ENCODE results near the gene KCNMA1.

DNA sequence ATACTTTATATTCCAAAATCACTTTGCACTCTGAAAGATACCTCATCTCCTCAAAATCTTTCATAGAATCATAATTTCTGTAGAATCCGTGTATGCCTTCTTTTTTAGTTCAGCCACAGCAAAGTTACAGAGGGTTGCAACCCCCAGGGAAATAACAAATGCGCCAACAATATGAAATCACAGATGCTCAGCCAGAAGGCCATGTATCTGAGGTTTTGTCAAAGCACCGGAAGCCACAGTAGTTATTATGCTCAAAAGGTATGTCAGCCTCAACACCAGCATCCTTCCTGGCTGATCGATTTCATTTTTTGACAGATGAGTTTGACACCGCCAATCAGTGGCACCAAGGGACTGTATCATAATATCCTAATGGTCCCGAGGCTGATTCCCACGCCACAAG lies 204.1 kb downstream of the KCNMA1 start:
- TF ChIP-seq, protein P1, sequence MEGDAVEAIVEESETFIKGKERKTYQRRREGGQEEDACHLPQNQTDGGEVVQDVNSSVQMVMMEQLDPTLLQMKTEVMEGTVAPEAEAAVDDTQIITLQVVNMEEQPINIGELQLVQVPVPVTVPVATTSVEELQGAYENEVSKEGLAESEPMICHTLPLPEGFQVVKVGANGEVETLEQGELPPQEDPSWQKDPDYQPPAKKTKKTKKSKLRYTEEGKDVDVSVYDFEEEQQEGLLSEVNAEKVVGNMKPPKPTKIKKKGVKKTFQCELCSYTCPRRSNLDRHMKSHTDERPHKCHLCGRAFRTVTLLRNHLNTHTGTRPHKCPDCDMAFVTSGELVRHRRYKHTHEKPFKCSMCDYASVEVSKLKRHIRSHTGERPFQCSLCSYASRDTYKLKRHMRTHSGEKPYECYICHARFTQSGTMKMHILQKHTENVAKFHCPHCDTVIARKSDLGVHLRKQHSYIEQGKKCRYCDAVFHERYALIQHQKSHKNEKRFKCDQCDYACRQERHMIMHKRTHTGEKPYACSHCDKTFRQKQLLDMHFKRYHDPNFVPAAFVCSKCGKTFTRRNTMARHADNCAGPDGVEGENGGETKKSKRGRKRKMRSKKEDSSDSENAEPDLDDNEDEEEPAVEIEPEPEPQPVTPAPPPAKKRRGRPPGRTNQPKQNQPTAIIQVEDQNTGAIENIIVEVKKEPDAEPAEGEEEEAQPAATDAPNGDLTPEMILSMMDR (IDR thresholded peaks at IDR 0.05; ENCODE audit: insufficient read depth, low read length, poor library complexity, severe bottlenecking): no peak
- TF ChIP-seq EZH2phosphoT487 (conservative IDR thresholded peaks at IDR 0.05; ENCODE audit: low read length): no peak

All from SU-DHL-6 (cell line).